Measurements from ENCODE around the gene SRRD. TPM values are rescaled to one million over a fixed set of nuclear protein-coding genes. Genes with fewer than 3 reads are reported as not detected.

The SRRD gene
- total RNA-seq, 1 donor from 2014 or later, result 17.6 TPM

GRCh38 chr22:26453216-26453615 is 30.5 kb upstream of the SRRD start:
- DNase-seq (ENCODE audit: low read depth, low spot score), result no peak

- no peak for DNase-seq (ENCODE audit: low read depth, low spot score)
Measured at GRCh38 chr22:26453812-26454500, 29.7 kb upstream of the SRRD start.

DNA sequence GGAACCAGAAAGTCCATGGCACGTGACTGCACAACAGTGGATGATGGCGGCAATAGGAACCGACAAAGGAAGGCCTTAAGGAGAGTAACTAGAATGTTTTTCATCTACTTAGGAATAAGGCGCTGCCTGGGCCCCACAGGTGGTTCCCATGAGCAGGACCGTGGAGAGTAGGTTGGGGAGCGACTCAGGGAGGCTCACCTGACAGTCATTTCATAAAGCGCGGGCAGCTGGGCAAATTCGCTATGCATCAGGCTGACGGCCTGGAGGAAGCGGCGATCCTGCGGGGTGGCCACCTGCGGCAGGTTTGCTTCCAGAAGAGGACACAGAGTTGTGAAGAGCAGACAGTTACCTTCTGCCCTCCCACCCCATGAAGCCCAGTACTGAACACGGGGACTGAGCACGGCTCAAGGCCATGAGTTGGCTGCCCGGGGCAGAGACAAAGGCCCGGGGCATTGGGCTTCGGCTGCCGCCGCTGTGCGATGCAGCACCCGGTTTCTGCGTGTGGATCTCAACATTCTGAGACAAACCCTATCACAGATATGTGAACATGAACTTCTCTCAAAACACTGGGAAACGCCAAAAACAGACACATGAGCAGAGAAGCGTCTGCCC is 25.9 kb upstream of the SRRD start:
- no peak for DNase-seq (ENCODE audit: low read depth, low spot score)

GRCh38 chr22:26460202-26460601 is 23.5 kb upstream of the SRRD start:
- no peak for DNase-seq (ENCODE audit: low read depth, low spot score)

DNA sequence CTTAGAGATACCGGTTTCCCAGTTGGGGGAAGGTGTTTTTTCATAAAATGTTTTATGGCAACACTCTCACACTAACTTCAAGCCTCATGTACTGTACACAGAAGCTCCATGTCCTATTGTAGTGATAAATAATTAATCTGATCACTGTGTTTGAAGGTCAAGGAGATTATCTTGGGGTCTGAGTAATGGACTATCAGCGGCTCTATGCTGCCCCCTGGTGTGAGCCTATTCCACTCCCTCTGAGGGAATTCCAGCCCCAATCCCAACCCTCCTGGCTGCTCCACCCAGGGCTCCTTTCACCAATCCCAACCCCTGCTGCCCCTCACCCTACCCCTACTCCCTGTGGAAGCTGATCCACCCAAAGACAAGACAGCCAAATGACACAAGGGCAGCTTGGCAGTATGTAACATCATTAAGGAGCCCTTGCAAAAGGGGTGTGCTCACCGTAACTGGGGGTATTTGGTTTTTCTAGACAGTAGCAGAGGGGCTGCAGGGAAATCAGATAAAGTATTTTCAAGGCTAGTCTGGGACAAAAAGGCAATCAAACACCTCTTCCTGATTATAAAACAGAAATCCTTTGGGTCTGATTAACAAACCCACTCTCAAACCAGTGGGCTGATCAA is 22.4 kb upstream of the SRRD start:
- DNase-seq (ENCODE audit: low read depth, low spot score), result no peak

- no peak for DNase-seq (ENCODE audit: low read depth, low spot score)
Measured at GRCh38 chr22:26462051-26462450, 21.6 kb upstream of the SRRD start.

- no peak for DNase-seq (ENCODE audit: low read depth, low spot score)
Measured at GRCh38 chr22:26462641-26463040, 21.0 kb upstream of the SRRD start.

- DNase-seq (ENCODE audit: low read depth, low spot score), result no peak
Measured at GRCh38 chr22:26463101-26463661, 20.5 kb upstream of the SRRD start.

DNA sequence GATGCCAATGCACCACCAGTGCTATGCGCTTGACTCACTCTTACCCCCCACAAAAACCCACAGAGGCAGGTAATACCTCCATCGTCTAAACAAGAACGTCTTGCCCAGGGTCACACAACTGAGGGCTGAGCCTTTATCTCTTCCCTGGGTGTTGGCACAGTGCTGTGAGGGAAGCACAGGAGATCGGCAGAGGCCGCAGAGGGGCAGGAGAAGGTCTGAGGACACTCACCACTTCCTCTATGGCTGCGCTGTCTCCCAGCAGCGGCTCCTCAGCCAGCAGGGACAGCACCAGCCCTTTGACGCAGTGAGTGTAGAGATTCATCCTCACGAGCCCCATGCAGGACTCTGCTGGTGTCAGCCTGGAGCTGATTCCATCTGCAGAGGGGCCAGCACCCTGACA is 20.0 kb upstream of the SRRD start:
- DNase-seq (ENCODE audit: low read depth, low spot score), result no peak

DNA sequence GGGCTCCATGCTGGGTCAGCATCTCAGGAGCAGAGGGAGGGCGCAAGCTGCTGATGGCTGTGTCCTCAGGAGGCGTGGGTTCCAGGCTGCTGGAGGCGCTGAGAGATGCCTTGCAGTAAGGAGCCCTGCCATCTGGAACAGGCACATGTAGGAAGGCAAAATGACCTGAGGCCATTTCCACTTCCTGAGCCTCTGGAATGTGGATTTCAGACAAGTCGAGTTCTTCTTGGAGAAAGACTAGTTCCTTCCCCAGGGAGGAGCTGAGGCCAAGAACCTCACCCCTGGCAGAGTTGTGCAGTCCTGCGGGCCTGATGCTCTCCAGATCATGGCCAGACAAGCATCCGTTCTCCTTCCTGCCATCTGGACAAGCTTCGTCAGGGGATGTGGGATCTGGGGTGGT is 19.4 kb upstream of the SRRD start:
- peak; percentile 58 for DNase-seq (ENCODE audit: low read depth, low spot score)

DNA sequence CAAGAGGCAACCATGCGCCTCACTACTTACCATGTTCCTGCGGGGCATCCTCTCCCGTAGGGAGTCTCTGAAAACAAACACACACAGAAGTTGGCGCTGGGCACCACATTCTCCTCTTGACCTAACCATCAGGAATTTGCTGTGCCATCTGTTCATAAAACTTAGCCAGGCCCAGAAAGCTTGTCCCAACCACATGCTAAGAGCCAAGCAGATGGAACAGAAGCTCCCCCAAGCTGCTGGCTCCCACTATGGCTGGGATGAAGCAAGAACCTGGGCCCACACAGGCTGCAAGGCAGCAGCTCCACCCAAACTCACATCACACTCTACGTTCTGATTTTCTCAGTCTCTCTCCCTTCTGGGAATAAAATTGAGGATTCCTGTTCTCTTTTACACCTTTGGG is 17.5 kb upstream of the SRRD start:
- no peak for DNase-seq (ENCODE audit: low read depth, low spot score)

DNA sequence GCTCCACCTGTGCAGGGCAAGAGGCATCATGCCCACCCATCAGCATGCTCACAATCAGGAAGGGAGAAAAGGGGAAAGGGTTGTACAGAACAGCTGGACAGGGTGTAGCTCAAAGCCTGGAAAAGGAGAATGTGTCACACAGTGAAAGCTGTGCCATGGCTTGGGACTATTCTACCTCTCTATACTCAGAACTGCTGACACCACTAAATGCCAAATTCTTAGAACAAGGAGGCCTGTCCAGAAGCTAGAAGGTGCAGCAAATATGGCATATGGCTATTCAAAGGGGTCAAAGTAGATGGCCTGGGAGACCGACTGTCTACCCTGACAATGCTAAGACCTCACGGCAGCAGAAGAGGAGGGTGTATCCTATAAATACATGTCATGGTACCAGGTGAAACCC is 12.9 kb upstream of the SRRD start:
- DNase-seq (ENCODE audit: low read depth, low spot score), result no peak

DNA sequence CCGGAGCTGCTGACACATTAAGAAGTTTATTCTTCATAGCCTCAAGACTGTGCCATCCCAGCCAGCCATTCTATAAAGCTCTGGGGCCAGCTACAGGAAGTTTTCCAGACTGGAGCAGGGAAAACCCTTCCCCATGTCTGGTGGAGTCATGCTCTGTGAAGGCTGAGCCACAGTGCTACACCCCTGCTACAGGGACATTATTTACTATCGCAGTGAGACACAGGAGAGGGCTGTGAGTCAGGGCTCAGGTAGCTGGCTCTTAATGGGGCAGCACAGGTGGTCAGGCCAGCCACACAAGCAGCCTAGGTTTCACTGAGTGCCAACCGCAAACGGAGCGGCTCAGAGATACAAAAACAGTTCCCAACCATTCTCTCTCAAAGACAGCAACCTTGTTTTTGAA is 12.2 kb upstream of the SRRD start:
- peak; percentile 62 for DNase-seq (ENCODE audit: low read depth, low spot score)

DNA sequence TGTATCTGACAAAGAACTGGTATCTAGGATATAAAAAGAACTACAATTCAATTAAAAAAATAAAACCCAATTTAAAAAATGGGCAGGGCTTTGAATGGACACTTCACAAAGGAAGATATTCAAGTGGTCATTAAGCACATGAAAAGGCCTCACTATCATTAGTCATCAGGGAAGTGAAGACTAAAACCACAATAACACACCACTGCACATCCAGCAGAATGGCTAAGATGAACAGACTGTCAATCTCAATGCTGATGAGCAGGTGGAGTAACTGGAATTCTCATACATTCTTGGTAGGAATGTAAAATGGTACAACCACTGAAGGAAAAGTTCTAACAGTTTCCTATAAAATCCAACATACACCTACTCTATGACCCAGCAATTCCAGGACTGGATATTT is 9.0 kb upstream of the SRRD start:
- no peak for DNase-seq (ENCODE audit: low read depth, low spot score)

DNA sequence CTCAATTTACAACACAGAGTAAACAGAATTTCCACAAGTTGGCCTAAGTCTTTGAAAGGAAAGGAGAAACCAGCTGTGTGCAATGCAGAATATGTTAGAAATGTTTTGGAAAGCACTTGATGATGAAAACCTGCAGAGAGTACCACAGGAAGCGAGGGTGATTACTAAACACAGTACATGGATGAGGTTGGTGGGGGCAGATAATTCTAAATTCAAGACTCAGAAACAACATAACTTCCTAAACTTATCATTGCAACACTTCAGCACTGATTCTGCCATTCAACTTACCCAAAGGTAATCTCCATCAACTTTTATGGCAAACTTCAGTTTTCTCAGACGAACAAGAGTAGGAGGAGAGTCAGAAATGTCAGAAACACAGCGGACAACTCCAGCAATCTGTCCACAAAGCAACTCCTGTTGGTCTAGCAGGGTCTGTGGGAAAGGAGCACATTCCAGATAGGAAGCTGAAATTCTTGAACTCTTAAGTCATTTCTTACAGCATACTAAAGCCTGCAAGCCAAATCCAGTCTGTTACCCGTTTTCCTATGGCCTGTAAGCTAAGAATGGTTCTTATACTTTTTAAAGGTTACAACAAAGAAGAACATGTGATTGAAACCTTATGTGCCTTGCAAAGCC is 6.9 kb upstream of the SRRD start:
- DNase-seq (ENCODE audit: low read depth, low spot score), result no peak

DNA sequence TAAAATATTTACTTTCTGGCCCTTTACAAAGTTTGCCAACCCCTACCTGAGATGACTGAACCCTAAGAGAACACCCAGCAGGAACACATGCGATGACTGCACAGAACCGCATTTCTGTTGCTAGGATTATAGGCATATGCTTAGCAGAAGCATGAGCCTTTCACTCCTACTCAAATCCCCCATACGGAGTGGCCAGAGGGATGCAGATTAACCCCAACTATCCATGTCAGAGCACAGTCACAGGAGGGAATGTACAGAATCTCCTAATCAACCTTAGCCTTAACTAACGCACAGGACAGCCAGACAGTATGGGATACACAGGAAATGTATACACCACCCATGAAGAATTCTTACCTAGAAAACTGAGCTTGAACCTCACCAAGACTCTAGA is 6.3 kb upstream of the SRRD start:
- DNase-seq (ENCODE audit: low read depth, low spot score), result no peak

DNA sequence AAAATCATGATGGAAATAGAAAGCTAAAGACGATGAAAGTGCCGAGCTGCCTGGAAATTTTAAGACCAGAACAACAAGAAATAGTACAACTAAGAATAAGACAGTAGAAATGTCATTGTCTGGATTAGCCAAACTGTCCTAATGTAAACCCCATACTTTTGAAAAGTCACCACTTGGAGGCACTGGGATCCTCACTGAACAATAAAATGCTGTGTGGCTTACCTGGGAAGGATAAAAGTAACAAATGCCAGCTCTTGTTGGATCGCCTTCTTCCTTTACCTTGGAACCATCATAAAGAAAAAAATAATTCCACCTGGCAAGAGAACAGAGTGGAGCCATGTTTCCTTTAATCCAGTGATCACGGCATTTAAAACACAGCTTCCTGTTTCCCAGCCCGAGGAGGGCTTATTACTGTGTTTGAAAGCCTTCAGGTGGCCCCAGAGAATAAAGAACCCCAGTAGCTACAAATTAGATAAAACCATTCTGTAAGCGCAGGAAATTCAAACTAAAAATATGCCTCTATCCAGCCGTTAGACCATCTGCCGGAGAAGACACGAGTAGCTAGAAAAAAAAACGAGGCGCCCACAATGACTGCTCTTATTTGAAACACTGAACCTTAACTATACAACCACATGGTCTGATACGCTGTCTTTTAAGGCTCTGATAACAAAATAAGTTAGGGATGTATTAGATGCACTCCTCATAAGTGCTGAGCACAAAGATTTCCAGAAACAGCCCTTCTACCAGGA is 4.5 kb upstream of the SRRD start:
- no peak for DNase-seq (ENCODE audit: low read depth, low spot score)

DNA sequence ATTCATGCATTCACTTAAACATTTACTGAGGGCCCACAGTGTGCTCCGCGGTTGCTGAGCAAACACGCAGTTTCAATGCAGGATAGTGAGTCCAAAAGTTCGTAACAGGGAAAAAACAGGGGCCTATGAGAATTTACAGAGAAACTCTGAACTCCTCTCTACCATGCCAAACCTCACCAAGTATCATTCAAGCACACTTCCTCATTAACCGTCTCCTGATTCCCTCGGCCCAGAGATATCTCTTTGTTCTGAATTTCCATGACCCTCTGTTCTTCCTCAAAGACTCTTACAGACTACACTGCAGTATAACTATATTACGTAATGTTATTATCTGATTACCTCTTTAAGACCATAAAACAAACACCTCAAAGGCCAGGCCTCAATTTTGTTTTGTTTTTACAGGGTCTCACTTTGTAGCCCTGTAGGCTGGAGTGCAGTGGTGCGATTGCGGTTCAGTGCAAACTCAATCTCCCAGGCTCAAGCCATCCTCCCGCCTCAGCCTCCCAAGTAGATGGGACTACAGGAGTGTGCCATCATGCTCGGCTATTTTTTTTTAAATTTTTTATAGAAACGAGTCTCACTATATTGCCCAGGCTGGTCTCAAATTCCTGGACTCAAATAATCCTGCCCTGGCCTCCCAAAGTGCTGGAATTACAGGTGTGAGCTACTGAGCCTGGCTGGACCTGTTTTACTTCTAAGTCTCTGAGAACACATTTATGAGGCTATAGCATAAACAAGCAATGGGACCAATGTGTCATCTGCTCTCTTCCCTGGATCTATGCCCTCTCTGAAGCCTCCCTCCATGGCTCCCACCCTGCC is 3.7 kb upstream of the SRRD start:
- no peak for DNase-seq (ENCODE audit: low read depth, low spot score)

DNA sequence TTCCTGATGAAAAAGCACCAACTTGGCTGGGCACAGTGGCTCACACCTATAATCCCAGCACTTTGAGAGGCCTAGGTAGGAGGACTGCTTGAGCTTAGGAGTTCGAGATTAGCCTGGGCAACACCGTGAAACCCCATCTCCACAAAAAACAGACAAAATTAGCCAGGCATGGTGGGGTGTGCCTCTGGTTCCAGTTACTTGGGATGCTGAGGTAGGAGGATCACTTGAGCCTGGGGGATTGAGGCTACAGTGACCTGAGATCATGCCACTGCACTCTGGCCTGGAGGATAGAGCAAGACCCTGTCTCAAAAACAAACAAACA is 3.1 kb upstream of the SRRD start:
- DNase-seq (ENCODE audit: low read depth, low spot score), result no peak

DNA sequence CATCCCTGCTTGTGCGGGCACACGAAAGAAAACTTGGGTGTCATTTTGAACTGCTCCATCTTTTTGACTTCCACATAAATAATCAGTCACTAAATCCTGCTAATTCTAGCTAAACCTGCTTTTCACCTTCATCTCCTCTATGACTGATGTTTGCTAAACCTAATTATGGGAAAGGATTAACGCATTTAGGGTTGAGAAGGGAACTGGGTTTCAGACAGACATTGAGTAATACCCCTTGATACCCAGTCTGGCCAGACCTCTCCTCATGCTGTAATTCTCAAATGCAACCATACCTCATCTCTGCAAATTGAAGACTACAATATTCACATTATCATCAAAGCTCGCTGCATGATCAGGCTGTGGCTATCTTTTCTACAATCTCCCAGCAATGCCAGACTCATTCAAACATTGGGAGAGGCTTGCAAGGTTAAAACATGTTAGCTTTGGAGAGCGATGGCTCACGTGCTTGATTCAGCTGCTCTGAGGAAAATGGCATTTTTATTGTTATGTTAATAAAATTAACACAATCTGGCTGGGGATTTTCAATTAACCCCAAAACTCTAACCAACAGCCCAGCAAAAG is 2.5 kb upstream of the SRRD start:
- DNase-seq (ENCODE audit: low read depth, low spot score), result no peak

DNA sequence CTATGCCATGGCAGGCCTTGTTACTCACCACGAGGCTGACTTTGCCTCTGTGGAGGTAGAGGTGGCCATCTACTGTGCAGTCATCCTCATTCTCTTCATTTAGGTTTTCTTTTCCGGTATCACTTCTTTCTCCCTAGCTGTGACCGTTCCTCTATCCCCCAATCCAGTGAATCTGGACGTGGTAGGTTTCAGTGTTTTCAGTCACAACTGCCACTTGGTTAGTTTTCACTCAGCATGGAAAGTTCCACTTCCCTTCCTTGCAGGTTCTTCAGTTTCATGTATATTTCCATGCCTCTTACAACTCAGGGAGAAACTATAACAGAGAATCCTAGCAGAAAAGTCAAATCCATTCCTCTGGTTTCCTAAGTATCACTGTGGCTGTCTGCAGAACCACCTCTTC is 2.0 kb upstream of the SRRD start:
- DNase-seq (ENCODE audit: low read depth, low spot score), result no peak

All from pulmonary artery endothelial cell (primary cell).